AG04449 (cell line): ENCODE measurements around the gene MICU2.

Experiments
- CTCF ChIA-PET: fragments of 350-600 bp; formaldehyde crosslinking; extraction: SDS; loops from one replicate; lab custom pipeline; 2021; ENCODE audit warnings: antibody characterized with exemption; lab: Yijun Ruan, JAX
- POLR2A ChIA-PET: fragments of 400-600, 350-600 bp; formaldehyde crosslinking; extraction: SDS; loops from one replicate; lab custom pipeline; 2020; ENCODE audit warnings: antibody characterized with exemption, inconsistent platforms; lab: Yijun Ruan, JAX
- DNase-seq: peaks from one replicate; pipeline ENCODE4 v3.0.0-alpha.2; 2010; ENCODE audit warnings: low read depth, low spot score
- H3K4me3 ChIP-seq: 2 replicates; pipeline ENCODE4 v1.5.1; 2011; ENCODE audit warnings: low read depth, mild to moderate bottlenecking, control low read depth, low read length
- CTCF ChIP-seq: IDR thresholded peaks from one replicate; pipeline ENCODE4 v1.5.1; 2011; ENCODE audit warnings: mild to moderate bottlenecking, moderate library complexity, low read length, control low read depth, inconsistent platforms; ENCODE audit not compliant: insufficient read depth; ENCODE audit errors: missing control alignments

MICU2 gene

GRCh38 chr13:21578748-21579147 is 25.2 kb downstream of the MICU2 start:
- DNase-seq, result no peak
- no peak overlapping the region for H3K4me3 ChIP-seq
- POLR2A ChIA-PET, result no interaction called here
- CTCF ChIA-PET, result interaction anchor here (0.9 to 1.7 kb wide), 2 partner anchors 9 to 20 kb away, joined by 3 to 4 read pairs; no protein-coding TSS in a partner anchor
- no peak for TF ChIP-seq CTCF

- no peak for TF ChIP-seq CTCF
- POLR2A ChIA-PET, result no interaction called here
- no peak overlapping the region for H3K4me3 ChIP-seq
- DNase-seq, result no peak
- CTCF ChIA-PET, result interaction anchor here (1.2 to 2.7 kb wide), 2 partner anchors 12 to 99 kb away, joined by 4 to 7 read pairs; no protein-coding TSS in a partner anchor
Measured at GRCh38 chr13:21576426-21576825, 27.5 kb downstream of the MICU2 start.

GRCh38 chr13:21573920-21574712 is 29.9 kb downstream of the MICU2 start:
- no peak for TF ChIP-seq CTCF
- CTCF ChIA-PET, result interaction anchor here (2.5 kb wide), 1 partner anchor 16 kb away, joined by 7 read pairs; no protein-coding TSS in a partner anchor
- POLR2A ChIA-PET, result no interaction called here
- no peak for DNase-seq
- no peak overlapping the region for H3K4me3 ChIP-seq

GRCh38 chr13:21569686-21570085 is 34.3 kb downstream of the MICU2 start:
- no peak overlapping the region for H3K4me3 ChIP-seq
- ChIA-PET CTCF (interaction anchor here (1.9 kb wide), 1 partner anchor 9 kb away, joined by 4 read pairs; no protein-coding TSS in a partner anchor), POLR2A (no interaction called here)
- no peak for DNase-seq
- no peak for TF ChIP-seq CTCF

GRCh38 chr13:21568854-21569253 is 35.1 kb downstream of the MICU2 start:
- ChIA-PET POLR2A (no interaction called here), CTCF (interaction anchor here (1.9 kb wide), 1 partner anchor 9 kb away, joined by 4 read pairs; no protein-coding TSS in a partner anchor)
- no peak overlapping the region for H3K4me3 ChIP-seq
- no peak for DNase-seq
- TF ChIP-seq CTCF, result no peak

- no peak for DNase-seq
- H3K4me3 ChIP-seq, result no peak overlapping the region
- CTCF ChIA-PET, result interaction anchor here (1.7 kb wide), 1 partner anchor 18 kb away, joined by 5 read pairs; no protein-coding TSS in a partner anchor
- no peak for TF ChIP-seq CTCF
- POLR2A ChIA-PET, result no interaction called here
Measured at GRCh38 chr13:21567714-21568113, 36.3 kb downstream of the MICU2 start.
